Measurements from ENCODE around the gene SORCS2.

DNA sequence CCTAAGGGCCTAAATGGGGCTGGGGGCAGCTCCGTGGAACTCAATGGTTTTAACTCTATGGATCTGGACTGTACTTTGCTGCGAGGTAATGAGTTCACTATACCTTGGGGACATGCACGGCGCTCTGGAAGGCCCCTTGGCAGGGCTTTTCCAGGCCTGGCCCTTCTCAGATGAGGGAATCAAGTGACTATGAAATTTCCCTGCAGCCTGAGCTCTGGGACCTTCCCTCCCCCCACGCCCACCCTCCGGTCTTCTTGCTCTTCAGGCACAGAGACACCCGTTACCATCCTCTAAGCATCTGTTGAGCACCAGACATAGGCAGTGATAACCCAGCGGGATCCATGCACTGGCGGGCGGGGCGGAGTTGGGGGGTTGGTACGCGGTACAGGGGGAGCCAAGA is 133.2 kb downstream of the SORCS2 start:
- TF ChIP-seq, protein P1, sequence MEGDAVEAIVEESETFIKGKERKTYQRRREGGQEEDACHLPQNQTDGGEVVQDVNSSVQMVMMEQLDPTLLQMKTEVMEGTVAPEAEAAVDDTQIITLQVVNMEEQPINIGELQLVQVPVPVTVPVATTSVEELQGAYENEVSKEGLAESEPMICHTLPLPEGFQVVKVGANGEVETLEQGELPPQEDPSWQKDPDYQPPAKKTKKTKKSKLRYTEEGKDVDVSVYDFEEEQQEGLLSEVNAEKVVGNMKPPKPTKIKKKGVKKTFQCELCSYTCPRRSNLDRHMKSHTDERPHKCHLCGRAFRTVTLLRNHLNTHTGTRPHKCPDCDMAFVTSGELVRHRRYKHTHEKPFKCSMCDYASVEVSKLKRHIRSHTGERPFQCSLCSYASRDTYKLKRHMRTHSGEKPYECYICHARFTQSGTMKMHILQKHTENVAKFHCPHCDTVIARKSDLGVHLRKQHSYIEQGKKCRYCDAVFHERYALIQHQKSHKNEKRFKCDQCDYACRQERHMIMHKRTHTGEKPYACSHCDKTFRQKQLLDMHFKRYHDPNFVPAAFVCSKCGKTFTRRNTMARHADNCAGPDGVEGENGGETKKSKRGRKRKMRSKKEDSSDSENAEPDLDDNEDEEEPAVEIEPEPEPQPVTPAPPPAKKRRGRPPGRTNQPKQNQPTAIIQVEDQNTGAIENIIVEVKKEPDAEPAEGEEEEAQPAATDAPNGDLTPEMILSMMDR (IDR thresholded peaks at IDR 0.05; ENCODE audit: low read depth, low read length): no peak
- no peak for TF ChIP-seq EZH2phosphoT487 (IDR thresholded peaks at IDR 0.05; ENCODE audit: low read depth)
